ENCODE data around the gene C13orf46.

- TF ChIP-seq ZNF274 (IDR thresholded peaks at IDR 0.05; ENCODE audit: low read depth, low read length), result no peak
- TF ChIP-seq YY1 (IDR thresholded peaks at IDR 0.05; ENCODE audit: insufficient read depth, insufficient read length), result no peak
- no peak for TF ChIP-seq SUZ12 (IDR thresholded peaks at IDR 0.05; ENCODE audit: extremely low read depth, insufficient read depth, insufficient read length)
Observed at GRCh38 chr13:113964251-113964995, 9.5 kb downstream of the C13orf46 start.
